HEK293T (cell line): ENCODE results near the gene CUL2.
"Not testable (repeated sequence)": the region's sequence is repeated elsewhere in the genome, so short reads cannot be mapped to it uniquely, and the experiment has no call there.

ENCODE experiments used
- ARNT ChIP-seq: fragments of 450-650 bp; IDR thresholded peaks from 2 replicates; pipeline ENCODE4 v1.6.1; 2017; ENCODE audit warnings: mild to moderate bottlenecking
- BHLHE40 ChIP-seq: fragments of 450-650 bp; IDR thresholded peaks from 2 replicates; pipeline ENCODE4 v1.6.1; 2016; ENCODE audit warnings: mild to moderate bottlenecking, moderate library complexity, borderline replicate concordance
- ELF4 ChIP-seq: fragments of 450-650 bp; IDR thresholded peaks from 2 replicates; pipeline ENCODE4 v1.6.1; 2017; ENCODE audit warnings: antibody characterized with exemption
- SP1 ChIP-seq: fragments of 450-650 bp; IDR thresholded peaks from 2 replicates; pipeline ENCODE4 v1.6.1; 2017
- SUZ12 ChIP-seq: fragments of 450-650 bp; IDR thresholded peaks from 2 replicates; pipeline ENCODE4 v1.6.1; 2016; ENCODE audit warnings: mild to moderate bottlenecking
- ZNF384 ChIP-seq: fragments of 450-650 bp; IDR thresholded peaks from 2 replicates; pipeline ENCODE4 v1.6.1; 2016

DNA sequence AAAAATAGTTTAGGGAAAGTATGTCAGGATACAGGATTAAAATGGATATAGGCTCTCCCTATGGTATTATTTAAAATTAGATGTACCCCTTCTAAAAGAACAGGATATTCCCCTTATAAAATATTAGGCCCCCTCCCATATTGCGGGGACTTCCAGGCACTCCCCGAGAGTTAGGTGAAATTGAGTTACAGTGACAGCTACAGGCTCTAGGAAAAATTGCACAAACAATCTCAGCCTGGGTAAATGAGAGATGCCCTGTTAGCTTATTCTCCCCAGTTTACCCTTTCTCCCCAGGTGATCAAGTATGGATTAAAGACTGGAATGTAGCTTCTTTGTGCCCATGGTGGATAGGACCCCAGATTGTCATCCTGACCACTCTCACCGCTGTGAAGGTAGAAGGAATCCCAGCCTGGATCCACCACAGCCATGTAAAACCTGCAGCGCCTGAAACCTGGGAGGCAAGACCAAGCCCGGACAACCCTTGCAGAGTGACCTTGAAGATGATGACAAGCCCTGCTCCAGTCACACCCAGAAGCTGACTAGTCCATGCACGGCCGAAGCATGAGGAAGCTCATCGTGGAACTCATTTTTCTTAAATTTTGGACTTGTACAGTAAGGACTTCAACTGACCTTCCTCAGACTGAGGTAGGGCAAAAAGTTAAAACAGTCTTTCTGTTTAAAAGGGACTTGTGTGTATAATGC lies 115.6 kb downstream of the CUL2 start:
- not testable (repeated sequence) for TF ChIP-seq BHLHE40, ARNT, ELF4, SUZ12, SP1, ZNF384
